Ishikawa (cell line): ENCODE data around the gene TRAF3IP1.

Source experiments
- CEBPB ChIP-seq: IDR thresholded peaks from 2 replicates; pipeline ENCODE4 v1.6.1; 2012
- CREB1 ChIP-seq: IDR thresholded peaks from 2 replicates; pipeline ENCODE4 v1.6.1; 2012; ENCODE audit warnings: low read depth
- EGR1 ChIP-seq: IDR thresholded peaks from 2 replicates; pipeline ENCODE4 v1.6.1; 2012
- EP300 ChIP-seq: IDR thresholded peaks from 2 replicates; pipeline ENCODE4 v1.6.1; 2012; ENCODE audit warnings: borderline replicate concordance
- FOXM1 ChIP-seq: IDR thresholded peaks from 2 replicates; pipeline ENCODE4 v1.6.1; 2012; ENCODE audit warnings: low read depth, borderline replicate concordance
- NFIC ChIP-seq: IDR thresholded peaks from 2 replicates; pipeline ENCODE4 v1.6.1; 2012
- RAD21 ChIP-seq: IDR thresholded peaks from 2 replicates; pipeline ENCODE4 v1.6.1; 2012; ENCODE audit warnings: low read depth
- TAF1 ChIP-seq: IDR thresholded peaks from 2 replicates; pipeline ENCODE4 v1.6.1; 2012; ENCODE audit warnings: low read depth, mild to moderate bottlenecking
- TCF12 ChIP-seq: IDR thresholded peaks from 2 replicates; pipeline ENCODE4 v1.6.1; 2012; ENCODE audit warnings: low read depth
- TEAD4 ChIP-seq: IDR thresholded peaks from 2 replicates; pipeline ENCODE4 v1.6.1; 2012
- YY1 ChIP-seq: IDR thresholded peaks from 2 replicates; pipeline ENCODE4 v1.6.1; 2012; ENCODE audit warnings: low read depth
- TF ChIP-seq, protein P1 (sequence below): IDR thresholded peaks from 2 replicates; pipeline ENCODE4 v1.6.1; 2012
- TF ChIP-seq, protein P2 (sequence below): IDR thresholded peaks from 2 replicates; pipeline ENCODE4 v1.6.1; 2012; ENCODE audit warnings: low read depth, mild to moderate bottlenecking
- TF ChIP-seq, protein P3 (sequence below): IDR thresholded peaks from 2 replicates; pipeline ENCODE4 v1.6.1; 2012

DNA sequence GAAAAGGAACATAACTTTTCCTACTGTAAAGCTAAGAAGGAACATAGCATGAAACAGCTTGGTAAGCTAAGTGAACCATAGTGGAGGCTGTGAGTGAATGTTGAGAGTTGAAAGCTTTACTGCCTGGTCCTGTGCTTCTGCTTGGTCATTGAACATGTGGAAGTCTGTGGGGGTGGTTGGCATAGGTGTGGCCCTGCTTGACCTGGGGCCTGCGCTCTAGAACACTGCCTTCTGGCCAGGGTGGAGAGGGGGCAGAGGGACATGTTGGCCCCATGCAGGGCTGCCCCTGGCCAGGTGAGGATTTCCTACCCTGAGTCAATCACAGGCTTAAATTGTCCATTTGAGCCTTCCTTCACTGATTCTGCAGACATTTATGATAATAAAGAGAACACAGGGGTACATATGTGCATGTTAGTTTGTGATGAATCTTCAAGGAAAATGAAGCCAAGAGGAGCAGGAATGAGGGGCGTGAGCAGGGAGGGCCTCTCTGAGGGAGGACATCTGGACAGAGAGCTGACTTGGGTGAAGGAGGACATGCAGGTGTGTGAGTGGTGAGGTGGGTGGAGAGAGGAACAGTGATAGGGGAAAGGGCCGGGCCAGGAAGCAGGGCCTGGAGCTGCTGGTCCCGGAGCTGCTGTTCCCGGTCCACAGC lies 16.6 kb downstream of the TRAF3IP1 start:
- TF ChIP-seq EGR1, result no peak
- TF ChIP-seq RAD21, result no peak
- TF ChIP-seq TAF1, result no peak
- no peak for TF ChIP-seq FOXM1
- TF ChIP-seq, protein P1, sequence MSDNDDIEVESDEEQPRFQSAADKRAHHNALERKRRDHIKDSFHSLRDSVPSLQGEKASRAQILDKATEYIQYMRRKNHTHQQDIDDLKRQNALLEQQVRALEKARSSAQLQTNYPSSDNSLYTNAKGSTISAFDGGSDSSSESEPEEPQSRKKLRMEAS, result no peak
- TF ChIP-seq YY1, result no peak
- TF ChIP-seq TCF12, result no peak
- TF ChIP-seq TEAD4, result no peak
- TF ChIP-seq, protein P2, sequence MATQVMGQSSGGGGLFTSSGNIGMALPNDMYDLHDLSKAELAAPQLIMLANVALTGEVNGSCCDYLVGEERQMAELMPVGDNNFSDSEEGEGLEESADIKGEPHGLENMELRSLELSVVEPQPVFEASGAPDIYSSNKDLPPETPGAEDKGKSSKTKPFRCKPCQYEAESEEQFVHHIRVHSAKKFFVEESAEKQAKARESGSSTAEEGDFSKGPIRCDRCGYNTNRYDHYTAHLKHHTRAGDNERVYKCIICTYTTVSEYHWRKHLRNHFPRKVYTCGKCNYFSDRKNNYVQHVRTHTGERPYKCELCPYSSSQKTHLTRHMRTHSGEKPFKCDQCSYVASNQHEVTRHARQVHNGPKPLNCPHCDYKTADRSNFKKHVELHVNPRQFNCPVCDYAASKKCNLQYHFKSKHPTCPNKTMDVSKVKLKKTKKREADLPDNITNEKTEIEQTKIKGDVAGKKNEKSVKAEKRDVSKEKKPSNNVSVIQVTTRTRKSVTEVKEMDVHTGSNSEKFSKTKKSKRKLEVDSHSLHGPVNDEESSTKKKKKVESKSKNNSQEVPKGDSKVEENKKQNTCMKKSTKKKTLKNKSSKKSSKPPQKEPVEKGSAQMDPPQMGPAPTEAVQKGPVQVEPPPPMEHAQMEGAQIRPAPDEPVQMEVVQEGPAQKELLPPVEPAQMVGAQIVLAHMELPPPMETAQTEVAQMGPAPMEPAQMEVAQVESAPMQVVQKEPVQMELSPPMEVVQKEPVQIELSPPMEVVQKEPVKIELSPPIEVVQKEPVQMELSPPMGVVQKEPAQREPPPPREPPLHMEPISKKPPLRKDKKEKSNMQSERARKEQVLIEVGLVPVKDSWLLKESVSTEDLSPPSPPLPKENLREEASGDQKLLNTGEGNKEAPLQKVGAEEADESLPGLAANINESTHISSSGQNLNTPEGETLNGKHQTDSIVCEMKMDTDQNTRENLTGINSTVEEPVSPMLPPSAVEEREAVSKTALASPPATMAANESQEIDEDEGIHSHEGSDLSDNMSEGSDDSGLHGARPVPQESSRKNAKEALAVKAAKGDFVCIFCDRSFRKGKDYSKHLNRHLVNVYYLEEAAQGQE, result no peak
- TF ChIP-seq CREB1, result no peak
- TF ChIP-seq CEBPB, result no peak
- TF ChIP-seq EP300, result no peak
- TF ChIP-seq, protein P3, sequence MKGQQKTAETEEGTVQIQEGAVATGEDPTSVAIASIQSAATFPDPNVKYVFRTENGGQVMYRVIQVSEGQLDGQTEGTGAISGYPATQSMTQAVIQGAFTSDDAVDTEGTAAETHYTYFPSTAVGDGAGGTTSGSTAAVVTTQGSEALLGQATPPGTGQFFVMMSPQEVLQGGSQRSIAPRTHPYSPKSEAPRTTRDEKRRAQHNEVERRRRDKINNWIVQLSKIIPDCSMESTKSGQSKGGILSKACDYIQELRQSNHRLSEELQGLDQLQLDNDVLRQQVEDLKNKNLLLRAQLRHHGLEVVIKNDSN, result no peak
- no peak for TF ChIP-seq NFIC
